ENCODE measurements around the gene GTPBP8. TPM values are rescaled to one million over a fixed set of nuclear protein-coding genes. Genes with fewer than 3 reads are reported as not detected.

Gene GTPBP8
- total and polyA plus RNA-seq, 2 of the 13 experiments (the other 11 are each of a cell fraction or from before 2014, with no cell fraction given) = 12.5 to 16.7 TPM

DNA sequence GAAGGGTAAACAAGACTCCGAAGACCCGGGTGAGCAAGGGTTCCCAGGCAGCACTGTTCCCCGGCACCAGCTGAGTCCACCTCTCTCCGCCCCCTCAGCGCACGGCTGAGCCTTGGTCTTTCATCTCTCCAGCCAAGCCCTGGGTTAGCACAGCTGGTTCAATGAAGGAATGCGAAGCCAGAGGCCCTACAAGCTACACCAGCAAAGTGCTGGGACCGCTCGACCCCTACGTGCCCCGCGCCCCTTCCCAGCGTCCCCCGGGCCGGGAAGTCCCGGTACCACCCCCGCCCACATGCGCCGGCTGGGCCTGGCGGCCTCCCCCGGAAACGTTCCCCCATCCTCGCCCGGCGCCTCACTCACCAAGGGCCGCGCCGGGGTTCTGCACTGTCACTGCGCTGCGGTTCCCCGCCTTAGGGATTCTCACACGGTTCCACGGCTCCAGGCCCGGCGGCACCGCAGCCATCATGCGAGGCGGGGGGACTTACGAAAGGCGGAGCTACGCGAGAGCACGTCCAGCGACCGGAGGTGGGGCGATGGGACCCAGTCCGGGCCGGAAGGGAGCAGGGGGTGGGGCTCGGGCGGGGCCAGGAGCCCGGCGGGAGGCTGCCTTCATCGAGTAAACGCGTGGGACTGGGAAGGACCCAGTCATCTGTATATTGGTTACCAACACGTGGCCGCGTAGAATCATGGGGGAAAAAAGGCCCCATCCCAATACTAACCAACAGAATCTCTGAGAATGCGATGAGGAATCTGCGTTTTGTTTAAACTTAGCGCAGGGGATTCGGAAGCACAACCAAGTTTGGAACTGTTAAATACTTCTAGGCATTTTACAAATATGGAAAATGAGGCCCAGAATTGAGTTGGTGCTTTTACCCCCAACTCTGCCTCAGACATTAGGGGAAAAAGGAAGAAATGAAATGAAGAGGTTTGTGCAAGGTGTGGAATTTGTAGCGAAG lies 28.7 kb downstream of the GTPBP8 start (continued):
- TF ChIP-seq, protein P1, sequence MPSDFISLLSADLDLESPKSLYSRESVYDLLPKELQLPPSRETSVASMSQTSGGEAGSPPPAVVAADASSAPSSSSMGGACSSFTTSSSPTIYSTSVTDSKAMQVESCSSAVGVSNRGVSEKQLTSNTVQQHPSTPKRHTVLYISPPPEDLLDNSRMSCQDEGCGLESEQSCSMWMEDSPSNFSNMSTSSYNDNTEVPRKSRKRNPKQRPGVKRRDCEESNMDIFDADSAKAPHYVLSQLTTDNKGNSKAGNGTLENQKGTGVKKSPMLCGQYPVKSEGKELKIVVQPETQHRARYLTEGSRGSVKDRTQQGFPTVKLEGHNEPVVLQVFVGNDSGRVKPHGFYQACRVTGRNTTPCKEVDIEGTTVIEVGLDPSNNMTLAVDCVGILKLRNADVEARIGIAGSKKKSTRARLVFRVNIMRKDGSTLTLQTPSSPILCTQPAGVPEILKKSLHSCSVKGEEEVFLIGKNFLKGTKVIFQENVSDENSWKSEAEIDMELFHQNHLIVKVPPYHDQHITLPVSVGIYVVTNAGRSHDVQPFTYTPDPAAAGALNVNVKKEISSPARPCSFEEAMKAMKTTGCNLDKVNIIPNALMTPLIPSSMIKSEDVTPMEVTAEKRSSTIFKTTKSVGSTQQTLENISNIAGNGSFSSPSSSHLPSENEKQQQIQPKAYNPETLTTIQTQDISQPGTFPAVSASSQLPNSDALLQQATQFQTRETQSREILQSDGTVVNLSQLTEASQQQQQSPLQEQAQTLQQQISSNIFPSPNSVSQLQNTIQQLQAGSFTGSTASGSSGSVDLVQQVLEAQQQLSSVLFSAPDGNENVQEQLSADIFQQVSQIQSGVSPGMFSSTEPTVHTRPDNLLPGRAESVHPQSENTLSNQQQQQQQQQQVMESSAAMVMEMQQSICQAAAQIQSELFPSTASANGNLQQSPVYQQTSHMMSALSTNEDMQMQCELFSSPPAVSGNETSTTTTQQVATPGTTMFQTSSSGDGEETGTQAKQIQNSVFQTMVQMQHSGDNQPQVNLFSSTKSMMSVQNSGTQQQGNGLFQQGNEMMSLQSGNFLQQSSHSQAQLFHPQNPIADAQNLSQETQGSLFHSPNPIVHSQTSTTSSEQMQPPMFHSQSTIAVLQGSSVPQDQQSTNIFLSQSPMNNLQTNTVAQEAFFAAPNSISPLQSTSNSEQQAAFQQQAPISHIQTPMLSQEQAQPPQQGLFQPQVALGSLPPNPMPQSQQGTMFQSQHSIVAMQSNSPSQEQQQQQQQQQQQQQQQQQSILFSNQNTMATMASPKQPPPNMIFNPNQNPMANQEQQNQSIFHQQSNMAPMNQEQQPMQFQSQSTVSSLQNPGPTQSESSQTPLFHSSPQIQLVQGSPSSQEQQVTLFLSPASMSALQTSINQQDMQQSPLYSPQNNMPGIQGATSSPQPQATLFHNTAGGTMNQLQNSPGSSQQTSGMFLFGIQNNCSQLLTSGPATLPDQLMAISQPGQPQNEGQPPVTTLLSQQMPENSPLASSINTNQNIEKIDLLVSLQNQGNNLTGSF (CRISPR knock-in tag; IDR thresholded peaks at IDR 0.05) = no peak
- no peak for TF ChIP-seq IKZF1 (IDR thresholded peaks at IDR 0.05)
- TF ChIP-seq MXD4 (CRISPR knock-in tag; IDR thresholded peaks at IDR 0.05) = peak; percentile 71
- no peak; the same call in 1 of the 2 replicates for TF ChIP-seq FOXO1 (CRISPR knock-in tag; IDR thresholded peaks at IDR 0.05)
- TF ChIP-seq, protein P2, sequence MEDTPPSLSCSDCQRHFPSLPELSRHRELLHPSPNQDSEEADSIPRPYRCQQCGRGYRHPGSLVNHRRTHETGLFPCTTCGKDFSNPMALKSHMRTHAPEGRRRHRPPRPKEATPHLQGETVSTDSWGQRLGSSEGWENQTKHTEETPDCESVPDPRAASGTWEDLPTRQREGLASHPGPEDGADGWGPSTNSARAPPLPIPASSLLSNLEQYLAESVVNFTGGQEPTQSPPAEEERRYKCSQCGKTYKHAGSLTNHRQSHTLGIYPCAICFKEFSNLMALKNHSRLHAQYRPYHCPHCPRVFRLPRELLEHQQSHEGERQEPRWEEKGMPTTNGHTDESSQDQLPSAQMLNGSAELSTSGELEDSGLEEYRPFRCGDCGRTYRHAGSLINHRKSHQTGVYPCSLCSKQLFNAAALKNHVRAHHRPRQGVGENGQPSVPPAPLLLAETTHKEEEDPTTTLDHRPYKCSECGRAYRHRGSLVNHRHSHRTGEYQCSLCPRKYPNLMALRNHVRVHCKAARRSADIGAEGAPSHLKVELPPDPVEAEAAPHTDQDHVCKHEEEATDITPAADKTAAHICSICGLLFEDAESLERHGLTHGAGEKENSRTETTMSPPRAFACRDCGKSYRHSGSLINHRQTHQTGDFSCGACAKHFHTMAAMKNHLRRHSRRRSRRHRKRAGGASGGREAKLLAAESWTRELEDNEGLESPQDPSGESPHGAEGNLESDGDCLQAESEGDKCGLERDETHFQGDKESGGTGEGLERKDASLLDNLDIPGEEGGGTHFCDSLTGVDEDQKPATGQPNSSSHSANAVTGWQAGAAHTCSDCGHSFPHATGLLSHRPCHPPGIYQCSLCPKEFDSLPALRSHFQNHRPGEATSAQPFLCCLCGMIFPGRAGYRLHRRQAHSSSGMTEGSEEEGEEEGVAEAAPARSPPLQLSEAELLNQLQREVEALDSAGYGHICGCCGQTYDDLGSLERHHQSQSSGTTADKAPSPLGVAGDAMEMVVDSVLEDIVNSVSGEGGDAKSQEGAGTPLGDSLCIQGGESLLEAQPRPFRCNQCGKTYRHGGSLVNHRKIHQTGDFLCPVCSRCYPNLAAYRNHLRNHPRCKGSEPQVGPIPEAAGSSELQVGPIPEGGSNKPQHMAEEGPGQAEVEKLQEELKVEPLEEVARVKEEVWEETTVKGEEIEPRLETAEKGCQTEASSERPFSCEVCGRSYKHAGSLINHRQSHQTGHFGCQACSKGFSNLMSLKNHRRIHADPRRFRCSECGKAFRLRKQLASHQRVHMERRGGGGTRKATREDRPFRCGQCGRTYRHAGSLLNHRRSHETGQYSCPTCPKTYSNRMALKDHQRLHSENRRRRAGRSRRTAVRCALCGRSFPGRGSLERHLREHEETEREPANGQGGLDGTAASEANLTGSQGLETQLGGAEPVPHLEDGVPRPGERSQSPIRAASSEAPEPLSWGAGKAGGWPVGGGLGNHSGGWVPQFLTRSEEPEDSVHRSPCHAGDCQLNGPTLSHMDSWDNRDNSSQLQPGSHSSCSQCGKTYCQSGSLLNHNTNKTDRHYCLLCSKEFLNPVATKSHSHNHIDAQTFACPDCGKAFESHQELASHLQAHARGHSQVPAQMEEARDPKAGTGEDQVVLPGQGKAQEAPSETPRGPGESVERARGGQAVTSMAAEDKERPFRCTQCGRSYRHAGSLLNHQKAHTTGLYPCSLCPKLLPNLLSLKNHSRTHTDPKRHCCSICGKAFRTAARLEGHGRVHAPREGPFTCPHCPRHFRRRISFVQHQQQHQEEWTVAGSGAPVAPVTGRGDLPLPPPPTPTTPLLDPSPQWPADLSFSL (CRISPR knock-in tag; IDR thresholded peaks at IDR 0.05) = no peak
- peak; percentile 99 for TF ChIP-seq ZFX (CRISPR knock-in tag; IDR thresholded peaks at IDR 0.05; ENCODE audit: low read depth)
- TF ChIP-seq HOXA5 (CRISPR knock-in tag; IDR thresholded peaks at IDR 0.05) = no peak
- TF ChIP-seq ZNF121 (CRISPR knock-in tag; IDR thresholded peaks at IDR 0.05) = no peak
- TF ChIP-seq, protein P3, sequence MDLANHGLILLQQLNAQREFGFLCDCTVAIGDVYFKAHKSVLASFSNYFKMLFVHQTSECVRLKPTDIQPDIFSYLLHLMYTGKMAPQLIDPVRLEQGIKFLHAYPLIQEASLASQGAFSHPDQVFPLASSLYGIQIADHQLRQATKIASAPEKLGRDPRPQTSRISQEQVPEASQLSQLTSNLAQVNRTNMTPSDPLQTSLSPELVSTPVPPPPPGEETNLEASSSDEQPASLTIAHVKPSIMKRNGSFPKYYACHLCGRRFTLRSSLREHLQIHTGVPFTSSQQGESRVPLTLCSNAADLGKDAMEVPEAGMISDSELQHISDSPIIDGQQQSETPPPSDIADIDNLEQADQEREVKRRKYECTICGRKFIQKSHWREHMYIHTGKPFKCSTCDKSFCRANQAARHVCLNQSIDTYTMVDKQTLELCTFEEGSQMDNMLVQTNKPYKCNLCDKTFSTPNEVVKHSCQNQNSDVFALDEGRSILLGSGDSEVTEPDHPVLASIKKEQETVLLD (CRISPR knock-in tag; IDR thresholded peaks at IDR 0.05; ENCODE audit: low read depth) = peak; percentile 88
- TF ChIP-seq SRSF4 (IDR thresholded peaks at IDR 0.05; ENCODE audit: low read depth, low read length, poor library complexity, severe bottlenecking) = no peak
- TF ChIP-seq, protein P4, sequence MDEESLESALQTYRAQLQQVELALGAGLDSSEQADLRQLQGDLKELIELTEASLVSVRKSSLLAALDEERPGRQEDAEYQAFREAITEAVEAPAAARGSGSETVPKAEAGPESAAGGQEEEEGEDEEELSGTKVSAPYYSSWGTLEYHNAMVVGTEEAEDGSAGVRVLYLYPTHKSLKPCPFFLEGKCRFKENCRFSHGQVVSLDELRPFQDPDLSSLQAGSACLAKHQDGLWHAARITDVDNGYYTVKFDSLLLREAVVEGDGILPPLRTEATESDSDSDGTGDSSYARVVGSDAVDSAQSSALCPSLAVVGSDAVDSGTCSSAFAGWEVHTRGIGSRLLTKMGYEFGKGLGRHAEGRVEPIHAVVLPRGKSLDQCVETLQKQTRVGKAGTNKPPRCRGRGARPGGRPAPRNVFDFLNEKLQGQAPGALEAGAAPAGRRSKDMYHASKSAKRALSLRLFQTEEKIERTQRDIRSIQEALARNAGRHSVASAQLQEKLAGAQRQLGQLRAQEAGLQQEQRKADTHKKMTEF (CRISPR knock-in tag; IDR thresholded peaks at IDR 0.05) = peak; percentile 90
